ENCODE results near the gene AMBP. TPM values are rescaled to one million over a fixed set of nuclear protein-coding genes. Genes with fewer than 3 reads are reported as not detected.

AMBP gene
- total and polyA plus RNA-seq, 9 donors = 0.21 to 11.8 (median 0.87) TPM; not detected in 4

- H3K27ac ChIP-seq (ENCODE audit: low read length) = peak overlapping the region; percentile 13
- no peaks in the 10 kb centered on the region for H3K9me3 ChIP-seq (replicated peaks; ENCODE audit: control insufficient read depth, low read depth, low read length)
- peaks cover 18% of the 10 kb centered on the region for H3K4me1 ChIP-seq (ENCODE audit: control insufficient read depth, insufficient read depth, low read length)
- 54% methylated on average over 13 of the region's 16 CpGs for WGBS (ENCODE audit: insufficient coverage)
- DNase-seq = peak; percentile 87
- H3K36me3 ChIP-seq (ENCODE audit: control insufficient read depth, insufficient read depth, low read length) = no peaks in the 10 kb centered on the region
- H3K27me3 ChIP-seq (ENCODE audit: control insufficient read depth, insufficient read depth, low read length) = peaks cover 6% of the 10 kb centered on the region
- no peak overlapping the region for H3K4me3 ChIP-seq (ENCODE audit: low read length)
Measured at GRCh38 chr9:114121227-114122135, 43.4 kb upstream of the AMBP start.

GRCh38 chr9:114120192-114121014, 42.3 kb upstream of the AMBP start:
- peaks cover 25% of the 10 kb centered on the region for H3K4me1 ChIP-seq (ENCODE audit: control insufficient read depth, insufficient read depth, low read length)
- no peak overlapping the region for H3K27ac ChIP-seq (ENCODE audit: low read length)
- DNase-seq = no peak
- no peak overlapping the region for H3K4me3 ChIP-seq (ENCODE audit: low read length)
- H3K36me3 ChIP-seq (ENCODE audit: control insufficient read depth, insufficient read depth, low read length) = no peaks in the 10 kb centered on the region
- no peaks in the 10 kb centered on the region for H3K9me3 ChIP-seq (replicated peaks; ENCODE audit: control insufficient read depth, low read depth, low read length)
- H3K27me3 ChIP-seq (ENCODE audit: control insufficient read depth, insufficient read depth, low read length) = peaks cover 8% of the 10 kb centered on the region
- WGBS (ENCODE audit: insufficient coverage) = 56% methylated on average over 3 of the region's 4 CpGs

GRCh38 chr9:114119242-114120191, 41.4 kb upstream of the AMBP start:
- WGBS (ENCODE audit: insufficient coverage) = 69% methylated on average over 4 of the region's 9 CpGs
- Histone ChIP-seq H3K27me3 (ENCODE audit: control insufficient read depth, insufficient read depth, low read length) (peaks cover 8% of the 10 kb centered on the region), H3K9me3 (replicated peaks; ENCODE audit: control insufficient read depth, low read depth, low read length) (no peaks in the 10 kb centered on the region), H3K4me3 (ENCODE audit: low read length) (no peak overlapping the region), H3K36me3 (ENCODE audit: control insufficient read depth, insufficient read depth, low read length) (no peaks in the 10 kb centered on the region), H3K4me1 (ENCODE audit: control insufficient read depth, insufficient read depth, low read length) (peaks cover 25% of the 10 kb centered on the region), H3K27ac (ENCODE audit: low read length) (no peak overlapping the region)
- DNase-seq = no peak

- no peak for DNase-seq
- no peaks in the 10 kb centered on the region for H3K36me3 ChIP-seq (ENCODE audit: control insufficient read depth, insufficient read depth, low read length)
- peaks cover 28% of the 10 kb centered on the region for H3K4me1 ChIP-seq (ENCODE audit: control insufficient read depth, insufficient read depth, low read length)
- no peak overlapping the region for H3K4me3 ChIP-seq (ENCODE audit: low read length)
- H3K27me3 ChIP-seq (ENCODE audit: control insufficient read depth, insufficient read depth, low read length) = peaks cover 9% of the 10 kb centered on the region
- H3K9me3 ChIP-seq (replicated peaks; ENCODE audit: control insufficient read depth, low read depth, low read length) = no peaks in the 10 kb centered on the region
- no peak overlapping the region for H3K27ac ChIP-seq (ENCODE audit: low read length)
- 69% methylated on average over 13 of the region's 21 CpGs for WGBS (ENCODE audit: insufficient coverage)
Measured at GRCh38 chr9:114117996-114118830, 40.1 kb upstream of the AMBP start.

GRCh38 chr9:114117614-114117995, 39.5 kb upstream of the AMBP start:
- Histone ChIP-seq H3K9me3 (replicated peaks; ENCODE audit: control insufficient read depth, low read depth, low read length) (no peaks in the 10 kb centered on the region), H3K4me1 (ENCODE audit: control insufficient read depth, insufficient read depth, low read length) (peaks cover 31% of the 10 kb centered on the region), H3K27ac (ENCODE audit: low read length) (no peak overlapping the region), H3K4me3 (ENCODE audit: low read length) (no peak overlapping the region), H3K27me3 (ENCODE audit: control insufficient read depth, insufficient read depth, low read length) (peaks cover 12% of the 10 kb centered on the region), H3K36me3 (ENCODE audit: control insufficient read depth, insufficient read depth, low read length) (no peaks in the 10 kb centered on the region)
- DNase-seq = no peak
- 89% methylated on average over 6 of the region's 7 CpGs for WGBS (ENCODE audit: insufficient coverage)

- no peak for DNase-seq
- no peak overlapping the region for H3K27ac ChIP-seq (ENCODE audit: low read length)
Measured at GRCh38 chr9:114116126-114116747, 38.1 kb upstream of the AMBP start.

GRCh38 chr9:114115654-114116125, 37.6 kb upstream of the AMBP start:
- Histone ChIP-seq H3K27me3 (ENCODE audit: control insufficient read depth, insufficient read depth, low read length) (peaks cover 13% of the 10 kb centered on the region), H3K9me3 (replicated peaks; ENCODE audit: control insufficient read depth, low read depth, low read length) (no peaks in the 10 kb centered on the region), H3K36me3 (ENCODE audit: control insufficient read depth, insufficient read depth, low read length) (no peaks in the 10 kb centered on the region), H3K4me3 (ENCODE audit: low read length) (no peak overlapping the region), H3K4me1 (ENCODE audit: control insufficient read depth, insufficient read depth, low read length) (peaks cover 23% of the 10 kb centered on the region), H3K27ac (ENCODE audit: low read length) (no peak overlapping the region)
- WGBS (ENCODE audit: insufficient coverage) = 60% methylated on average over 1 of the region's 9 CpGs
- DNase-seq = peak; percentile 54

More at GRCh38 chr9:114116126-114116747, 38.1 kb upstream of the AMBP start:
- Histone ChIP-seq H3K36me3 (ENCODE audit: control insufficient read depth, insufficient read depth, low read length) (no peaks in the 10 kb centered on the region), H3K4me3 (ENCODE audit: low read length) (no peak overlapping the region), H3K9me3 (replicated peaks; ENCODE audit: control insufficient read depth, low read depth, low read length) (no peaks in the 10 kb centered on the region), H3K4me1 (ENCODE audit: control insufficient read depth, insufficient read depth, low read length) (peaks cover 24% of the 10 kb centered on the region), H3K27me3 (ENCODE audit: control insufficient read depth, insufficient read depth, low read length) (peaks cover 13% of the 10 kb centered on the region)
- WGBS (ENCODE audit: insufficient coverage) = 78% methylated on average over 10 of the region's 12 CpGs

- WGBS (ENCODE audit: insufficient coverage) = 67% methylated on average over 1 of the region's 2 CpGs
- no peaks in the 10 kb centered on the region for H3K9me3 ChIP-seq (replicated peaks; ENCODE audit: control insufficient read depth, low read depth, low read length)
- peaks cover 20% of the 10 kb centered on the region for H3K4me1 ChIP-seq (ENCODE audit: control insufficient read depth, insufficient read depth, low read length)
- no peak overlapping the region for H3K27ac ChIP-seq (ENCODE audit: low read length)
- no peak for DNase-seq
- H3K27me3 ChIP-seq (ENCODE audit: control insufficient read depth, insufficient read depth, low read length) = peaks cover 13% of the 10 kb centered on the region
- no peaks in the 10 kb centered on the region for H3K36me3 ChIP-seq (ENCODE audit: control insufficient read depth, insufficient read depth, low read length)
- no peak overlapping the region for H3K4me3 ChIP-seq (ENCODE audit: low read length)
Measured at GRCh38 chr9:114114364-114114763, 36.3 kb upstream of the AMBP start.
